Caki2 (cell line): ENCODE results near the gene C22orf42. TPM values are rescaled to one million over a fixed set of nuclear protein-coding genes. Genes with fewer than 3 reads are reported as not detected.

Experiments used
- DNase-seq: peaks from one replicate; pipeline ENCODE4 v3.0.0-alpha.2; 2015; ENCODE audit warnings: low read depth
- in situ Hi-C: cut with HindIII; loops from 2 replicates; pipeline ENCODE4 v1.10.0; 2016; ENCODE audit warnings: low sequenced_read_pairs, low pct_unique_long_range_greater_than_20kb, mixed read lengths
- total RNA-seq: library from RNA; depleted of rRNA; stranded (reverse); fragments of >200 nt; shearing (Covaris generic); gene quantifications from 2 replicates; pipeline ENCODE4 v1.2.3, GENCODE V29; 2014; ENCODE audit warnings: low replicate concordance; rRNA removed

C22orf42 gene
- total RNA-seq, 1 experiment from 2014 or later: not detected

GRCh38 chr22:32100711-32101110 lies 58.4 kb downstream of the C22orf42 start:
- DNase-seq: no peak
- in situ Hi-C loops: no loop called here

Other genes starting within 250 kb of the C22orf42 start
- gene YWHAH, start 214.8 kb downstream of the C22orf42 start, total RNA-seq: 142 and 169 TPM in 2 replicates
- not detected in 2 replicates for gene SLC5A1, start 116.0 kb downstream of the C22orf42 start, total RNA-seq
- gene RFPL2, start 45.8 kb upstream of the C22orf42 start, total RNA-seq: 0.49 and 2.8 TPM in 2 replicates
- 0.10 TPM in 1 of 2 replicates, not detected in the other for gene SLC5A4, start 96.0 kb upstream of the C22orf42 start, total RNA-seq
- gene RFPL3, start 198.6 kb upstream of the C22orf42 start, total RNA-seq: not detected in 2 replicates